Mesenchymal stem cell (in vitro differentiated cells and primary cell): ENCODE results near the gene SPATA24. TPM values are rescaled to one million over a fixed set of nuclear protein-coding genes. Genes with fewer than 3 reads are reported as not detected.

ENCODE experiments used
- DNase-seq: peaks from one replicate; pipeline ENCODE4 v3.0.0-alpha.2; 2013
- H2AFZ ChIP-seq: one replicate; pipeline ENCODE4 v1.6.1; 2013; ENCODE audit warnings: low read depth, mild to moderate bottlenecking, control low read depth, inconsistent platforms, low read length, moderate library complexity
- H2AK5ac ChIP-seq: 2 replicates; pipeline ENCODE4 v1.6.1; 2013; ENCODE audit warnings: low read length, moderate library complexity, mild to moderate bottlenecking, inconsistent platforms; ENCODE audit not compliant: severe bottlenecking
- H2BK120ac ChIP-seq: one replicate; pipeline ENCODE4 v1.6.1; 2013; ENCODE audit warnings: low read depth, mild to moderate bottlenecking, inconsistent platforms, low read length, moderate library complexity
- H2BK12ac ChIP-seq, 2 experiments: one replicate each; pipeline ENCODE4 v1.6.1; 2013; ENCODE audit warnings: inconsistent platforms in 2 of 2, low read length in 2 of 2, mild to moderate bottlenecking in 2 of 2, moderate library complexity in 2 of 2, control low read depth in 1 of 2
- H2BK15ac ChIP-seq: one replicate; pipeline ENCODE4 v1.6.1; 2013; ENCODE audit warnings: mild to moderate bottlenecking, low read depth, inconsistent platforms; ENCODE audit not compliant: poor library complexity, severe bottlenecking
- H2BK5ac ChIP-seq: 2 replicates; pipeline ENCODE4 v1.6.1; 2013; ENCODE audit warnings: low read depth, mild to moderate bottlenecking, low read length, control low read depth, inconsistent platforms; ENCODE audit not compliant: poor library complexity, severe bottlenecking
- H3K14ac ChIP-seq, 2 experiments: one replicate each; pipeline ENCODE4 v1.6.1; 2013; ENCODE audit warnings: inconsistent platforms in 2 of 2, low read length in 2 of 2, control low read depth in 1 of 2, mild to moderate bottlenecking in 1 of 2, moderate library complexity in 1 of 2
- H3K18ac ChIP-seq, 2 experiments: one replicate each; pipeline ENCODE4 v1.6.1; 2013; ENCODE audit warnings: inconsistent platforms in 2 of 2, low read length in 2 of 2, control low read depth in 1 of 2, low read depth in 1 of 2, mild to moderate bottlenecking in 1 of 2
- H3K23ac ChIP-seq, 2 experiments: one replicate each; pipeline ENCODE4 v1.6.1; 2013; ENCODE audit warnings: inconsistent platforms in 2 of 2, low read length in 2 of 2, mild to moderate bottlenecking in 2 of 2, moderate library complexity in 2 of 2, control low read depth in 1 of 2
- H3K27ac ChIP-seq: 2 replicates; pipeline ENCODE4 v1.5.1; 2013; ENCODE audit warnings: mild to moderate bottlenecking, moderate library complexity, low read length, control low read depth, inconsistent platforms; ENCODE audit not compliant: poor library complexity, severe bottlenecking
- H3K27me3 ChIP-seq, 2 experiments: 2 replicates each; pipeline versions ENCODE4 v1.6.1 to v1.7.0; 2013; ENCODE audit warnings: low read length in 2 of 2, mild to moderate bottlenecking in 2 of 2, moderate library complexity in 2 of 2, control low read depth in 1 of 2, inconsistent platforms in 1 of 2; ENCODE audit not compliant: control insufficient read depth in 1 of 2, insufficient read depth in 1 of 2
- H3K36me3 ChIP-seq, 2 experiments: 2 replicates each; pipeline versions ENCODE4 v1.6.1 to v1.7.0; 2013; ENCODE audit warnings: low read length in 2 of 2, control low read depth in 1 of 2, inconsistent platforms in 1 of 2, low read depth in 1 of 2, mild to moderate bottlenecking in 1 of 2; ENCODE audit not compliant: insufficient read depth in 2 of 2, control insufficient read depth in 1 of 2
- H3K4ac ChIP-seq, 2 experiments: one replicate each; pipeline ENCODE4 v1.6.1; 2013; ENCODE audit warnings: inconsistent platforms in 2 of 2, low read length in 2 of 2, mild to moderate bottlenecking in 2 of 2, moderate library complexity in 2 of 2, control low read depth in 1 of 2, low read depth in 1 of 2
- H3K4me1 ChIP-seq: 2 replicates; pipeline ENCODE4 v1.6.1; 2013; ENCODE audit warnings: low read depth, low read length, control low read depth; ENCODE audit not compliant: control insufficient read depth, insufficient read depth
- H3K4me2 ChIP-seq: 2 replicates; pipeline ENCODE4 v1.6.1; 2013; ENCODE audit warnings: low read length, mild to moderate bottlenecking, inconsistent platforms; ENCODE audit not compliant: poor library complexity, severe bottlenecking
- H3K4me3 ChIP-seq, 2 experiments: 2 replicates each; pipeline versions ENCODE4 v1.5.1 to v1.7.0; 2013; ENCODE audit warnings: low read length in 2 of 2, mild to moderate bottlenecking in 2 of 2, control low read depth in 1 of 2, low read depth in 1 of 2; ENCODE audit not compliant: insufficient read depth in 1 of 2
- H3K79me1 ChIP-seq: replicated peaks from 2 replicates; pipeline ENCODE4 v1.6.1; 2013; ENCODE audit warnings: mild to moderate bottlenecking, control low read depth, low read length, inconsistent platforms; ENCODE audit not compliant: poor library complexity, severe bottlenecking
- H3K9ac ChIP-seq: 2 replicates; pipeline ENCODE4 v1.7.0; 2013; ENCODE audit warnings: mild to moderate bottlenecking, low read length, moderate library complexity
- H3K9me3 ChIP-seq: 2 replicates; pipeline ENCODE4 v1.7.0; 2013; ENCODE audit warnings: mild to moderate bottlenecking, low read length; ENCODE audit not compliant: control insufficient read depth
- H4K8ac ChIP-seq: one replicate; pipeline ENCODE4 v1.6.1; 2013; ENCODE audit warnings: inconsistent platforms, mild to moderate bottlenecking, low read length, moderate library complexity
- H4K91ac ChIP-seq: one replicate; pipeline ENCODE4 v1.6.1; 2013; ENCODE audit warnings: mild to moderate bottlenecking, low read length, inconsistent platforms
- WGBS: methylation state at CpG from one replicate; pipeline ENCODE4 v1.1.7; 2013; ENCODE audit warnings: mixed read lengths; 5-methylcytosine and 5-hydroxymethylcytosine counted together
- polyA plus RNA-seq, 2 experiments: library from polyadenylated mRNA; stranded (reverse); fragments of 200-250 nt; gene quantifications; one replicate each; pipeline ENCODE4 v1.2.3, GENCODE V29; 2013

The SPATA24 gene
- 7.3 TPM for polyA plus RNA-seq (2013, experiment 1 of 2)
- polyA plus RNA-seq (2013, experiment 2 of 2) = 6.5 TPM

DNA sequence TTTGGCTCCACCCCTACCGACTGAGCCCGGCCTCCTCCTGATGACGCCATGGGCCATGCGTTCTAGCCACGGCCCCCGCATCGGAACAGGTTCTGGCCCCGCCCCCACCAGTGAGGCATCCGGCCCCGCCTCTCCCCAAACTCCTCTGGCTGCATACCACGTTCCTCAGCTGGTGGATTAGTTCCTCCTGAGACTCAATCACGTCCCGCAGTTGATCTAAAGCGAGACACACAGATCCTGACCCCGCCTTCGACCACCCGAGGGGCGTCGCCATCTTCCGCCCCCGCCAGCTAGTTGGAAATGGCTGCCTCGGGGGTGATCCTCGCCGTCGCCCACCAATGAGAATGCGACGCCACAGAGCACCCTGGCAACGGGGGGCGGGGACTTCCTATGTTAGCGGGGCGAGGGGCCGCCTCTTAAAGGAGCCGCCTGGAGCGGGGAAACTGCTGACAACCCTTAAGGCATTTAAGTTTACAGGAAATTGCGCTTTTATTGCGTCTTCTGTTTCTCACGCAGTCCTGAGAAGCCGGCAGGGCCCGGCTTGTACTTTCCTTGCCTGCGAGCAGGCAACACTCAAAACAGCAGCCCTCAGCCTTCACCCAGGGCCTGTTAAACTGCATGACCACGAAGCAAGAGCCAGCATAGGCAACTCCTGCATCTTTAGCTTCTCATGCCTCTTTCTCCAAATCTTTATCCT is at the start of gene SPATA24:
TSS of gene SPATA24 (minus strand) at position 303 of the 697 bp plus-strand sequence. CDS start at position 274, 29 bp downstream.
- peak within 1 kb of the TSS; percentile 65 to 83 for H3K4me3 ChIP-seq

DNA sequence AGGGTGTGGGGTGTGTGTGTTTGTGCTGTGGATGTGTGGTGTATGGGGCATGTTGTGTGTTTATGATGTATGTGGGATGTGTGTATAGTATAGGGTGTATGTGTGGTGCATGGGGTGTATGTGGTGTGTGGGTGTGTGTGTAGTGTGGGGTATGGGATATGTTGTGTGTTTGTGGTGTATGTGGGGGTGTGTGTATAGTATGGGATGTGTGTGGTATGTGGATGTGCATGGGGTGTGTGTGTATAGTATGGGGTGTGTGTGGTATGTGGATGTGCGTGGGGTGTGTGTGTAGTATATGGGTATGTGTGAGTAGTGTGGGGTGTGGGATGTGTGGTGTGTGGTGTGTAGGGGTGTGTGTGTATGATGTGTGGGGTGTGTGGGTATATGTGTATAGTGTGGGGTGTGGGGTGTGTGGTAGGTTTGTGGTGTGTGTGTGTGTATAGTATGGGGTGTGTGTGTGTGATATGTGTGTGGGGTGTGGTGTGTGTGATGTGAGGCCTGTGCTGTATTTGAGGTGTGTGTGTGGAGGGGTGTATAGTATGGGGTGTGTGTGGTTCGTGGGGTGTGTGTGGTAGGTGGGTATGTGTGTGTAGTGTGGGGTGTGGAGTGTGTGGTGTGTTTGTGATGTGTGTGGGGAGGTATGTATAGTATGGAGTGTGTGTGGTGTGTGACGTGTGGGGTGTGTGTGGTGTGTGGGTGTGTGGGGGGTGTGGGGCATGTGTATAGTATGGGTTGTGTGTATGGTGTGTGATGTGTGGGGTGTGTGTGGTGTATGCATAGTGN is 48.2 kb upstream of the SPATA24 start:
- Histone ChIP-seq H2BK5ac (no peak overlapping the region), H3K79me1 (no peaks in the 10 kb centered on the region), H3K14ac (peak overlapping the region in 1 of 2 experiments; percentile 71), H3K27me3 (no peaks in the 10 kb centered on the region), H2BK120ac (no peak overlapping the region), H4K91ac (no peak overlapping the region), H3K36me3 (peaks cover 0 to 26% of the 10 kb centered on the region in 2 experiments), H3K4me2 (no peak overlapping the region), H2AFZ (no peak overlapping the region), H2BK12ac (peak overlapping the region in 1 of 2 experiments; percentile 70), H2AK5ac (no peak overlapping the region), H4K8ac (no peak overlapping the region), H3K9me3 (no peaks in the 10 kb centered on the region), H3K23ac (peak overlapping the region in 1 of 2 experiments; percentile 10), H3K4me1 (peaks cover 8% of the 10 kb centered on the region), H3K27ac (no peak overlapping the region), H3K4me3 (no peak overlapping the region), H2BK15ac (no peak overlapping the region), H3K4ac (no peak overlapping the region), H3K18ac (peak overlapping the region in 1 of 2 experiments; percentile 77), H3K9ac (no peak overlapping the region)
- no peak for DNase-seq
- WGBS = 72% methylated on average over 3 of the region's 3 CpGs

More for the DNA sequence above, at the start of gene SPATA24:
- Histone ChIP-seq H2BK15ac (no peak within 1 kb of the TSS), H3K18ac (peak within 1 kb of the TSS; percentile 52 to 86), H3K9ac (peak within 1 kb of the TSS; percentile 90), H3K23ac (no peak within 1 kb of the TSS), H2BK120ac (peak within 1 kb of the TSS; percentile 68), H3K4ac (peak within 1 kb of the TSS in 1 of 2 experiments; percentile 81), H3K27ac (peak within 1 kb of the TSS; percentile 96), H3K14ac (peak within 1 kb of the TSS in 1 of 2 experiments; percentile 44), H3K4me2 (peak within 1 kb of the TSS; percentile 71), H4K91ac (no peak within 1 kb of the TSS), H4K8ac (peak within 1 kb of the TSS; percentile 59), H3K36me3 (peaks cover 7 to 18% of the 10 kb centered on the region in 2 experiments), H2AK5ac (peak within 1 kb of the TSS; percentile 36), H3K9me3 (no peaks in the 10 kb centered on the region), H2AFZ (no peak within 1 kb of the TSS), H2BK5ac (no peak within 1 kb of the TSS), H3K4me1 (peaks cover 7% of the 10 kb centered on the region), H3K79me1 (peaks cover 7% of the 10 kb centered on the region), H2BK12ac (peak within 1 kb of the TSS in 1 of 2 experiments; percentile 37), H3K27me3 (no peaks in the 10 kb centered on the region)
- peak; percentile 99 for DNase-seq
- under 1% methylated on average over 41 of the region's 41 CpGs for WGBS

DNA sequence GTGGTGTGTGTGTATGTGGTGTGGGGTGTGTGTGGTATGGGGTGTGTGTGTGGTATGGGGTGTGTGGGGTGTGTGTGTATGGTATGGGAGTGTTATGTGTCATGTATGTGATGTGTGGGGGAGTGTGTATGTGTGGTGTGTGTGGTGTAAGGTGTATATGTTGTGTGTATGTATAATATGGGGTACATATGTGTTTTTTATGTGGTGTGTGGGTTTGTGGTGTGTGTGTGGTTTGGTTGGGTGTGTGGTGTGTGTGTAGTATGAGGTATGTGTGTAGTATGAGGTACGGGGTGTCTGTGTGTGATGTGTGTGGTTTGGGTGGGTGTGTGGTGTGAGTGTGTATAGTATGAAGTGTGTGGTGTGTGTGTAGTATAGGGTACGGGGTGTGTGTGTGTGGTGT is 47.3 kb upstream of the SPATA24 start:
- 93% methylated on average over 2 of the region's 2 CpGs for WGBS
- Histone ChIP-seq H3K27me3 (no peaks in the 10 kb centered on the region), H3K4me3 (no peak overlapping the region), H3K18ac (peak overlapping the region in 1 of 2 experiments; percentile 18), H3K9me3 (no peaks in the 10 kb centered on the region), H3K14ac (peak overlapping the region in 1 of 2 experiments; percentile 98), H3K4ac (peak overlapping the region in 1 of 2 experiments; percentile 60), H2AFZ (no peak overlapping the region), H2BK120ac (no peak overlapping the region), H4K91ac (no peak overlapping the region), H3K36me3 (peaks cover 0 to 26% of the 10 kb centered on the region in 2 experiments), H3K4me1 (peaks cover 8% of the 10 kb centered on the region), H4K8ac (no peak overlapping the region), H2AK5ac (no peak overlapping the region), H3K9ac (no peak overlapping the region), H3K4me2 (no peak overlapping the region), H2BK12ac (peak overlapping the region in 1 of 2 experiments; percentile 59), H2BK15ac (no peak overlapping the region), H2BK5ac (no peak overlapping the region), H3K79me1 (no peaks in the 10 kb centered on the region), H3K23ac (no peak overlapping the region), H3K27ac (no peak overlapping the region)
- DNase-seq = no peak
